Stimulated activated CD8-positive, alpha-beta memory T cell treated with anti-CD3 and anti-CD28 coated beads, Interleukin-7, amount 100 ng/mL, for 4 hours (primary cell): ENCODE results near the gene RHBDD2.
A peak's percentile ranks its signal among the peaks of the same experiment; 100 is the strongest.
"Not testable (repeated sequence)": the region's sequence is repeated elsewhere in the genome, so short reads cannot be mapped to it uniquely, and the experiment has no call there.

Experiments
- DNase-seq, 2 donors: peaks; one replicate each; pipeline ENCODE4 v3.0.0-alpha.2; 2020; ENCODE audit warnings: low read depth in 2 of 2

Gene RHBDD2

GRCh38 chr7:75878769-75879611, at the start of gene RHBDD2:
Gene RHBDD2 (plus strand): TSS chr7:75879034. CDS start chr7:75879083, 49 bp downstream.
- peak; percentile 93 to 96 for DNase-seq

GRCh38 chr7:75829656-75830055, 49.2 kb upstream of the RHBDD2 start:
- not testable (repeated sequence) for DNase-seq

GRCh38 chr7:75830978-75831377, 47.9 kb upstream of the RHBDD2 start:
- DNase-seq = no peak

- not testable (repeated sequence) for DNase-seq
These were observed 45.2 kb upstream of the RHBDD2 start for GRCh38 chr7:75833662-75834061.

- DNase-seq = no peak
These were observed 43.0 kb upstream of the RHBDD2 start for GRCh38 chr7:75835688-75836285.

GRCh38 chr7:75836798-75837197, 42.0 kb upstream of the RHBDD2 start:
- DNase-seq = no peak

- not testable (repeated sequence) for DNase-seq
These were observed 40.4 kb upstream of the RHBDD2 start for GRCh38 chr7:75838281-75838930.

- no peak for DNase-seq
These were observed 38.8 kb upstream of the RHBDD2 start for GRCh38 chr7:75840029-75840428.

- DNase-seq = no peak
These were observed 35.9 kb upstream of the RHBDD2 start for GRCh38 chr7:75842836-75843446.

- no peak for DNase-seq
These were observed 35.2 kb upstream of the RHBDD2 start for GRCh38 chr7:75843613-75844116.

- no peak for DNase-seq
These were observed 34.7 kb upstream of the RHBDD2 start for GRCh38 chr7:75844158-75844557.

- not testable (repeated sequence) for DNase-seq
These were observed 33.7 kb upstream of the RHBDD2 start for GRCh38 chr7:75845132-75845531.

GRCh38 chr7:75847707-75848106, 31.1 kb upstream of the RHBDD2 start:
- DNase-seq = no peak

GRCh38 chr7:75849573-75849972, 29.3 kb upstream of the RHBDD2 start:
- no peak for DNase-seq

GRCh38 chr7:75850235-75850634, 28.6 kb upstream of the RHBDD2 start:
- DNase-seq = no peak

- no peak for DNase-seq
These were observed 24.6 kb upstream of the RHBDD2 start for GRCh38 chr7:75854233-75854632.

- not testable (repeated sequence) for DNase-seq
These were observed 24.0 kb upstream of the RHBDD2 start for GRCh38 chr7:75854813-75855345.

- no peak for DNase-seq
These were observed 22.3 kb upstream of the RHBDD2 start for GRCh38 chr7:75856536-75856935.

GRCh38 chr7:75858410-75858809, 20.4 kb upstream of the RHBDD2 start:
- no peak for DNase-seq

GRCh38 chr7:75861636-75862035, 17.2 kb upstream of the RHBDD2 start:
- DNase-seq = no peak

GRCh38 chr7:75864251-75864650, 14.6 kb upstream of the RHBDD2 start:
- not testable (repeated sequence) for DNase-seq

- DNase-seq = no peak
These were observed 12.7 kb upstream of the RHBDD2 start for GRCh38 chr7:75866114-75866488.
